HG03280 (cell line): ENCODE data around the gene SCNN1A.

Experiments used
- ATAC-seq: cut with Tn5 transposase; IDR thresholded peaks from one replicate; pipeline ENCODE4 v1.9.1; 2021; ENCODE audit warnings: mild to moderate bottlenecking, moderate library complexity; ENCODE audit not compliant: unreplicated experiment

The SCNN1A gene

DNA sequence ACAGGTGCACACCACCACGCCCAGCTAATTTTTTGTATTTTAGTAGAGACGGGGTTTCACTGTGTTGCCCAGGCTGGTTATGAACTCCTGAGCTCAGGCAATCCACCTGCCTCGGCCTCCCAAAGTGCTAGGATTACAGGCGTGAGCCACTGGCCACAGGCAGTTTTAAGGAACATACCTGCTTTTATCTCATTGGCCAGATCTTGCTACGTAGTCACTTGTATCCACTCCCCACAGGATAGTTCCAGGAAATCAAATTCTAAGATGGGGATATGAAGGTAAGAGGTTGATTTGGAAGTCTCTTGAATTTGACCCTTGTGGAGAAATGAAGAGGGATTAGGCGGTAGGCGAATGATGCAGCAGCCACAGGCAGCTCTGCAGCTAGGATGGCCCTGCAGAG, 73.6 kb downstream of the SCNN1A start:
- no peak for ATAC-seq

DNA sequence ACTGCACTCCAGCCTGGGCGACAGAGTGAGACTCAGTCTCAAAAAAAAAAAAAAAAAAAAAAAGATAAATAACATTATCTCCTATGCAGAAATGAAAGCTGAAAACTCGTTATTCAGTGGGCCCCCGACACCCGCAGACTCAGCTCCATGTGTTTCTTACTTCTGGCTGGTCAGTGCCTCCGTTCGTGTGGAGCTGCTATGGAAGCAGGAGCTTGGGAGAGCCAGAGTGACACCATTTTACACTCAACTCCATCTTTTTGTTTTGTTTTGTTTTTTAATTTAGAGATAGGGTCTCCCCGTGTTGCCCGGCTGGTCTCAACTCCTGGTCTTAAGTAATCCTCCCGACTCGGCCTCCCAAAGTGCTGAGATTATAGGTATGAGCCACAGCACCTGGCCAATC, 78.2 kb downstream of the SCNN1A start:
- no peak for ATAC-seq
